Peyer's patch (tissue), 4 donors: ENCODE data around the gene PRSS8.
A peak's percentile ranks its signal among the peaks of the same experiment; 100 is the strongest.

Experiments
- POLR2A ChIP-seq, 2 donors: fragments of 450-650 bp; IDR thresholded peaks; one replicate each; pipeline ENCODE4 v1.5.1; 2017; ENCODE audit warnings: antibody characterized with exemption in 2 of 2, mild to moderate bottlenecking in 2 of 2, moderate library complexity in 2 of 2
- TF ChIP-seq, protein P1 (sequence below), 6 experiments: fragments of 450-650 bp in 4 of 6; fragments of 200-600 bp in 2 of 6; sonication (generic) in 1 of 6; IDR thresholded peaks; one replicate each; pipeline ENCODE4 v1.5.1; 2017 to 2019; ENCODE audit warnings: antibody characterized with exemption in 6 of 6, mild to moderate bottlenecking in 3 of 6, moderate library complexity in 1 of 6

DNA sequence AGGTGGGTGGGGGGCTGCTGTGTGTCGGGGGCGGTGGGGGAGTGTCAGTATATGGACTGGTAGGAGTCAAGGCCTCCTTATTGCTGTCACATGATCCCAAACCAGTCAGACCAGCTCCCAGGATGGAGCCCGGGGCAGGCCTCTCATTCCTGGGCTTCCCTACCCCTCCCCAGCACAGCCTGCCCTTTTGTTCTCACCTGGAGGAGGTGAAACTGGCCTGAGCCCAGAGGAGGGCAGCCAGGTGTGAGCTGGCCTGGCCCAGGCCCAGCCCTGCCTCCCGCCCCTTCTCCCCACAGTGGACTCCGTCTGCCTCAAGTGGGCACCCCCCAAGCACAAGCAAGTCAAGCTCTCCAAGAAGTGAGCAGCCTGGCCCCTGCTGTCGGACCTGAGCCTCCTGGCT, 4.6 kb downstream of the PRSS8 start:
- TF ChIP-seq, protein P1, sequence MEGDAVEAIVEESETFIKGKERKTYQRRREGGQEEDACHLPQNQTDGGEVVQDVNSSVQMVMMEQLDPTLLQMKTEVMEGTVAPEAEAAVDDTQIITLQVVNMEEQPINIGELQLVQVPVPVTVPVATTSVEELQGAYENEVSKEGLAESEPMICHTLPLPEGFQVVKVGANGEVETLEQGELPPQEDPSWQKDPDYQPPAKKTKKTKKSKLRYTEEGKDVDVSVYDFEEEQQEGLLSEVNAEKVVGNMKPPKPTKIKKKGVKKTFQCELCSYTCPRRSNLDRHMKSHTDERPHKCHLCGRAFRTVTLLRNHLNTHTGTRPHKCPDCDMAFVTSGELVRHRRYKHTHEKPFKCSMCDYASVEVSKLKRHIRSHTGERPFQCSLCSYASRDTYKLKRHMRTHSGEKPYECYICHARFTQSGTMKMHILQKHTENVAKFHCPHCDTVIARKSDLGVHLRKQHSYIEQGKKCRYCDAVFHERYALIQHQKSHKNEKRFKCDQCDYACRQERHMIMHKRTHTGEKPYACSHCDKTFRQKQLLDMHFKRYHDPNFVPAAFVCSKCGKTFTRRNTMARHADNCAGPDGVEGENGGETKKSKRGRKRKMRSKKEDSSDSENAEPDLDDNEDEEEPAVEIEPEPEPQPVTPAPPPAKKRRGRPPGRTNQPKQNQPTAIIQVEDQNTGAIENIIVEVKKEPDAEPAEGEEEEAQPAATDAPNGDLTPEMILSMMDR (IDR thresholded peaks at IDR 0.05), result peak in 1 of 6 experiments; percentile 5
- peak in 1 of 2 donors; percentile 58 for TF ChIP-seq POLR2A (IDR thresholded peaks at IDR 0.05)
